Activated naive CD8-positive, alpha-beta T cell (primary cell): Measurements from ENCODE around the gene NCKIPSD.
A peak's percentile ranks its signal among the peaks of the same experiment; 100 is the strongest.

Experiments used
- H3K27ac Mint-ChIP-seq: one replicate; pipeline ENCODE4 v1.8.0; 2021; ENCODE audit warnings: mixed read lengths
- H3K27me3 Mint-ChIP-seq: one replicate; pipeline ENCODE4 v1.8.0; 2021; ENCODE audit warnings: mixed read lengths
- H3K36me3 Mint-ChIP-seq: one replicate; pipeline ENCODE4 v1.8.0; 2021; ENCODE audit warnings: mixed read lengths
- H3K4me1 Mint-ChIP-seq: one replicate; pipeline ENCODE4 v1.8.0; 2021; ENCODE audit warnings: low read depth, mixed read lengths
- H3K4me3 Mint-ChIP-seq: one replicate; pipeline ENCODE4 v1.8.0; 2021; ENCODE audit warnings: mild to moderate bottlenecking, mixed read lengths
- H3K9me3 Mint-ChIP-seq: one replicate; pipeline ENCODE4 v1.8.0; 2021; ENCODE audit warnings: low read depth, mixed read lengths

NCKIPSD gene

GRCh38 chr3:48688032-48688736, 2.5 kb upstream of the NCKIPSD start:
- no peak overlapping the region for H3K4me3 Mint-ChIP-seq
- H3K9me3 Mint-ChIP-seq: no peaks in the 10 kb centered on the region
- H3K4me1 Mint-ChIP-seq: peaks cover 21% of the 10 kb centered on the region
- no peaks in the 10 kb centered on the region for H3K36me3 Mint-ChIP-seq
- no peaks in the 10 kb centered on the region for H3K27me3 Mint-ChIP-seq
- no peak overlapping the region for H3K27ac Mint-ChIP-seq

GRCh38 chr3:48687220-48687678, 1.5 kb upstream of the NCKIPSD start:
- H3K27me3 Mint-ChIP-seq: no peaks in the 10 kb centered on the region
- no peak overlapping the region for H3K27ac Mint-ChIP-seq
- H3K4me1 Mint-ChIP-seq: peaks cover 22% of the 10 kb centered on the region
- H3K36me3 Mint-ChIP-seq: no peaks in the 10 kb centered on the region
- H3K4me3 Mint-ChIP-seq: peak overlapping the region; percentile 17
- no peaks in the 10 kb centered on the region for H3K9me3 Mint-ChIP-seq

- peaks cover 22% of the 10 kb centered on the region for H3K4me1 Mint-ChIP-seq
- H3K36me3 Mint-ChIP-seq: no peaks in the 10 kb centered on the region
- no peaks in the 10 kb centered on the region for H3K27me3 Mint-ChIP-seq
- no peaks in the 10 kb centered on the region for H3K9me3 Mint-ChIP-seq
- H3K27ac Mint-ChIP-seq: peak overlapping the region; percentile 24
- peak overlapping the region; percentile 91 for H3K4me3 Mint-ChIP-seq
These were observed 964 bp upstream of the NCKIPSD start for GRCh38 chr3:48686538-48687219.

GRCh38 chr3:48685293-48685602, 467 bp downstream of the NCKIPSD start:
- H3K27me3 Mint-ChIP-seq: no peaks in the 10 kb centered on the region
- H3K36me3 Mint-ChIP-seq: peaks cover 4% of the 10 kb centered on the region
- H3K4me1 Mint-ChIP-seq: peaks cover 24% of the 10 kb centered on the region
- H3K4me3 Mint-ChIP-seq: peak overlapping the region; percentile 91
- H3K27ac Mint-ChIP-seq: peak overlapping the region; percentile 41
- H3K9me3 Mint-ChIP-seq: no peaks in the 10 kb centered on the region

- peak overlapping the region; percentile 84 for H3K27ac Mint-ChIP-seq
- no peaks in the 10 kb centered on the region for H3K9me3 Mint-ChIP-seq
- H3K4me3 Mint-ChIP-seq: peak overlapping the region; percentile 91
- H3K27me3 Mint-ChIP-seq: no peaks in the 10 kb centered on the region
- H3K4me1 Mint-ChIP-seq: peaks cover 27% of the 10 kb centered on the region
- peaks cover 4% of the 10 kb centered on the region for H3K36me3 Mint-ChIP-seq
These were observed 1.1 kb downstream of the NCKIPSD start for GRCh38 chr3:48684480-48685143.

- H3K27ac Mint-ChIP-seq: no peak overlapping the region
- no peaks in the 10 kb centered on the region for H3K9me3 Mint-ChIP-seq
- H3K36me3 Mint-ChIP-seq: peaks cover 4% of the 10 kb centered on the region
- H3K27me3 Mint-ChIP-seq: no peaks in the 10 kb centered on the region
- peaks cover 28% of the 10 kb centered on the region for H3K4me1 Mint-ChIP-seq
- peak overlapping the region; percentile 76 for H3K4me3 Mint-ChIP-seq
These were observed 1.7 kb downstream of the NCKIPSD start for GRCh38 chr3:48684054-48684349.

GRCh38 chr3:48682786-48683185, 2.9 kb downstream of the NCKIPSD start:
- H3K4me1 Mint-ChIP-seq: peaks cover 28% of the 10 kb centered on the region

GRCh38 chr3:48681974-48682610, 3.6 kb downstream of the NCKIPSD start:
- Mint-ChIP-seq H3K36me3 (peaks cover 9% of the 10 kb centered on the region), H3K4me1 (peaks cover 28% of the 10 kb centered on the region), H3K9me3 (no peaks in the 10 kb centered on the region), H3K4me3 (no peak overlapping the region), H3K27ac (no peak overlapping the region), H3K27me3 (no peaks in the 10 kb centered on the region)

More at GRCh38 chr3:48682786-48683185, 2.9 kb downstream of the NCKIPSD start:
- Mint-ChIP-seq H3K27me3 (no peaks in the 10 kb centered on the region), H3K9me3 (no peaks in the 10 kb centered on the region), H3K27ac (no peak overlapping the region), H3K36me3 (peaks cover 7% of the 10 kb centered on the region), H3K4me3 (peak overlapping the region; percentile 10)

GRCh38 chr3:48681541-48681880, 4.2 kb downstream of the NCKIPSD start:
- no peak overlapping the region for H3K4me3 Mint-ChIP-seq
- peaks cover 26% of the 10 kb centered on the region for H3K4me1 Mint-ChIP-seq
- H3K9me3 Mint-ChIP-seq: no peaks in the 10 kb centered on the region
- no peak overlapping the region for H3K27ac Mint-ChIP-seq
- peaks cover 9% of the 10 kb centered on the region for H3K36me3 Mint-ChIP-seq
- no peaks in the 10 kb centered on the region for H3K27me3 Mint-ChIP-seq

GRCh38 chr3:48680811-48681540, 4.7 kb downstream of the NCKIPSD start:
- Mint-ChIP-seq H3K27me3 (no peaks in the 10 kb centered on the region), H3K36me3 (peaks cover 9% of the 10 kb centered on the region), H3K27ac (no peak overlapping the region), H3K9me3 (no peaks in the 10 kb centered on the region), H3K4me3 (no peak overlapping the region), H3K4me1 (peaks cover 24% of the 10 kb centered on the region)

GRCh38 chr3:48679411-48680391, 6.0 kb downstream of the NCKIPSD start:
- Mint-ChIP-seq H3K36me3 (peaks cover 13% of the 10 kb centered on the region), H3K4me1 (peaks cover 20% of the 10 kb centered on the region), H3K9me3 (no peaks in the 10 kb centered on the region), H3K27me3 (no peaks in the 10 kb centered on the region), H3K4me3 (no peak overlapping the region), H3K27ac (no peak overlapping the region)

GRCh38 chr3:48678566-48679380, 6.9 kb downstream of the NCKIPSD start:
- H3K27ac Mint-ChIP-seq: no peak overlapping the region

GRCh38 chr3:48678056-48678455, 7.7 kb downstream of the NCKIPSD start:
- Mint-ChIP-seq H3K36me3 (peaks cover 13% of the 10 kb centered on the region), H3K9me3 (no peaks in the 10 kb centered on the region), H3K27ac (no peak overlapping the region), H3K4me1 (peaks cover 7% of the 10 kb centered on the region), H3K27me3 (no peaks in the 10 kb centered on the region), H3K4me3 (no peak overlapping the region)

More at GRCh38 chr3:48678566-48679380, 6.9 kb downstream of the NCKIPSD start:
- Mint-ChIP-seq H3K36me3 (peaks cover 13% of the 10 kb centered on the region), H3K9me3 (no peaks in the 10 kb centered on the region), H3K27me3 (no peaks in the 10 kb centered on the region), H3K4me3 (no peak overlapping the region), H3K4me1 (peaks cover 13% of the 10 kb centered on the region)
